Gastrocnemius medialis (tissue), 4 donors: ENCODE results near the gene DUSP16. TPM values are rescaled to one million over a fixed set of nuclear protein-coding genes. Genes with fewer than 3 reads are reported as not detected.

ENCODE experiments used
- ATAC-seq, 2 donors: fragments of 150-250 bp; one replicate each; pipeline ENCODE4 v1.9.1; 2016
- DNase-seq, 2 donors: peaks; one replicate each; pipeline ENCODE4 v3.0.0-alpha.2; 2019
- H3K27ac ChIP-seq, 4 donors: fragments of 200-600 bp; sonication (generic); 1 replicate in 1 of 4; 2 replicates in 3 of 4; pipeline ENCODE4 v1.5.1; 2016 to 2018; ENCODE audit warnings: mild to moderate bottlenecking in 2 of 4, moderate library complexity in 1 of 4
- H3K27me3 ChIP-seq, 3 donors: fragments of 200-600 bp; sonication (generic) in 2 of 3; 1 replicate in 1 of 3; 2 replicates in 2 of 3; pipeline versions ENCODE4 v1.5.1 to v1.6.0; 2016 to 2019; ENCODE audit warnings: mild to moderate bottlenecking in 1 of 3, moderate library complexity in 1 of 3
- H3K36me3 ChIP-seq, 2 donors: fragments of 200-600 bp; sonication (generic) in 1 of 2; one replicate each; pipeline ENCODE4 v1.5.1; 2017 to 2018
- H3K4me1 ChIP-seq, 2 donors: fragments of 200-600 bp; sonication (generic) in 1 of 2; one replicate each; pipeline ENCODE4 v1.5.1; 2016 to 2017; ENCODE audit warnings: mild to moderate bottlenecking in 2 of 2
- H3K4me3 ChIP-seq, 4 donors: fragments of 200-600 bp; sonication (generic) in 3 of 4; 1 replicate in 1 of 4; 2 replicates in 3 of 4; pipeline ENCODE4 v1.5.1; 2016 to 2019; ENCODE audit warnings: mild to moderate bottlenecking in 2 of 4
- H3K9me3 ChIP-seq, 3 donors: fragments of 200-600 bp; sonication (generic) in 2 of 3; 1 replicate in 1 of 3; 2 replicates in 2 of 3; pipeline ENCODE4 v1.5.1; 2016 to 2019
- POLR2A ChIP-seq, 2 donors: fragments of 450-650 bp; IDR thresholded peaks; one replicate each; pipeline ENCODE4 v1.6.1; 2017; ENCODE audit warnings: antibody characterized with exemption in 2 of 2, mild to moderate bottlenecking in 2 of 2, moderate library complexity in 2 of 2
- in situ Hi-C, 4 donors: fragments of 200-750 bp; cut with MboI; loops; one replicate each; pipeline versions ENCODE4 v1.15.0 to v1.8.0; 2017; ENCODE audit warnings: low sequenced_read_pairs in 4 of 4
- intact Hi-C: fragments of 100-400 bp; cut with DNase I; formaldehyde crosslinking; loops from one replicate; pipeline ENCODE4 v1.15.1; 2023; ENCODE audit warnings: low total_unique reads
- total RNA-seq, 4 donors: library from RNA; depleted of rRNA; stranded (reverse); fragments of >200 nt; gene quantifications; one replicate each; pipeline versions ENCODE4 v1.1.0 to v1.2.3, GENCODE V29; 2016
- TF ChIP-seq, protein P1 (sequence below), 5 experiments: fragments of 450-650 bp in 3 of 5; fragments of 200-600 bp in 2 of 5; sonication (generic) in 2 of 5; IDR thresholded peaks in 4 of 5; conservative IDR thresholded peaks in 1 of 5; 1 replicate in 4 of 5; 2 replicates in 1 of 5; pipeline ENCODE4 v1.5.1; 2016 to 2019; ENCODE audit warnings: antibody characterized with exemption in 5 of 5, mild to moderate bottlenecking in 3 of 5, moderate library complexity in 3 of 5

The DUSP16 gene
- total RNA-seq, 4 donors from 2014 or later = 10.9 to 15.7 (median 13.3) TPM

DNA sequence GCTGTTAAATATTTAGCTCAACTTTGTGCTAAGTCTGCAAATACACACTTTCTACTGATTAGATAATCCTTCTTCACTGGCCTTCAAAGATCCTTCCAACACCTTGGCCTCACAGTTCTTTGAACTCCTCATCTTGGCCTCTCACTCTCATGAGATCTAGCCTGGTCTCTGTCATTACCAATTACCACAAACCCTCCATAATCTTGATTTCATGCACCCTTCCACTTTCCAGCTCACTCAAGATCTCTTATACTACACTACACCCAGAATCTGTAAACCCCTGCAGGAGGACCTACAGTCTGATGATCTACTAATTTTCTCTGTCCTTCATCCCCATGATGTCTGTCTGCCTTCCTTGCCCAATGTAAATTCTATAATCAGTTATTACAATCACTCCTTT is 71.1 kb downstream of the DUSP16 start:
- intact Hi-C loops = no loop called here
- Histone ChIP-seq H3K27me3 (no peaks in the 10 kb centered on the region), H3K4me3 (no peak overlapping the region), H3K4me1 (peaks cover 20 to 22% of the 10 kb centered on the region in 2 donors), H3K27ac (no peak overlapping the region), H3K36me3 (no peaks in the 10 kb centered on the region), H3K9me3 (no peaks in the 10 kb centered on the region)
- DNase-seq (no peak), ATAC-seq (no peak)
- in situ Hi-C loops = no loop called here
- TF ChIP-seq, protein P1, sequence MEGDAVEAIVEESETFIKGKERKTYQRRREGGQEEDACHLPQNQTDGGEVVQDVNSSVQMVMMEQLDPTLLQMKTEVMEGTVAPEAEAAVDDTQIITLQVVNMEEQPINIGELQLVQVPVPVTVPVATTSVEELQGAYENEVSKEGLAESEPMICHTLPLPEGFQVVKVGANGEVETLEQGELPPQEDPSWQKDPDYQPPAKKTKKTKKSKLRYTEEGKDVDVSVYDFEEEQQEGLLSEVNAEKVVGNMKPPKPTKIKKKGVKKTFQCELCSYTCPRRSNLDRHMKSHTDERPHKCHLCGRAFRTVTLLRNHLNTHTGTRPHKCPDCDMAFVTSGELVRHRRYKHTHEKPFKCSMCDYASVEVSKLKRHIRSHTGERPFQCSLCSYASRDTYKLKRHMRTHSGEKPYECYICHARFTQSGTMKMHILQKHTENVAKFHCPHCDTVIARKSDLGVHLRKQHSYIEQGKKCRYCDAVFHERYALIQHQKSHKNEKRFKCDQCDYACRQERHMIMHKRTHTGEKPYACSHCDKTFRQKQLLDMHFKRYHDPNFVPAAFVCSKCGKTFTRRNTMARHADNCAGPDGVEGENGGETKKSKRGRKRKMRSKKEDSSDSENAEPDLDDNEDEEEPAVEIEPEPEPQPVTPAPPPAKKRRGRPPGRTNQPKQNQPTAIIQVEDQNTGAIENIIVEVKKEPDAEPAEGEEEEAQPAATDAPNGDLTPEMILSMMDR (IDR thresholded peaks at IDR 0.05 in 4 of 5, conservative IDR thresholded peaks at IDR 0.05 in 1 of 5) = no peak
- TF ChIP-seq POLR2A (IDR thresholded peaks at IDR 0.05) = no peak

DNA sequence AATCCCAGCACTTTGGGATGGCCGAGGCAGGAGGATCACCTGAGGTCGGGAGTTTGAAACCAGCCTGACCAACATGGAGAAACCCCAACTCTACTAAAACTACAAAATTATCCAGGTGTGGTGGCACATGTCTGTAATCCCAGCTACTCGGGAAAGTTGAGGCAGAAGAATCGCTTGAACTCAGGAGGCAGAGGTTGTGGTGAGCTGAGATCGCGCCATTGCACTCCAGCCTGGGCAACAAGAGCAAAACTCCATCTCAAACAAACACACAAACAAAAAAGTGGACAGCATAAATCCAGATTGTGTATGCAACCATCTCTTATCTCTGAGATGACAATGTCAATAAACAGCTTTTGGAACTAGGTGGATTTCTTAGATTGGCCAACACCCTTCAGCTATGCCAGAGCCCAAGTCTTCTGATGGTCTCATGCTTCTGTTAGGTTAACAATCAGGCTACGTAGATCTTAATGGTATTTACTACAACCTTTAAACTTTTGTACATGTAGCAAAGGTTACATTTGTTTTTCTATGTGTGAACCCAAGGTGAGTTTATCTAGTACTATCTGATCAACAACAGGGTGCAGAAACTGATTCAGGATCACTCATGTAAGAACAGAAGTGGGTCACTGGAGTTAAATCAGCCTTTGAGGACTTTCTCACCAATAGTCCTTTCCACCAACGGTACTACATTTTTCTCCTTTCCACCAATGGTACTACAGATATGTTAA is 73.7 kb downstream of the DUSP16 start:
- ATAC-seq (no peak), DNase-seq (no peak)
- Histone ChIP-seq H3K4me3 (no peak overlapping the region), H3K9me3 (no peaks in the 10 kb centered on the region), H3K36me3 (peaks cover 0 to 6% of the 10 kb centered on the region in 2 donors), H3K27ac (no peak overlapping the region), H3K4me1 (peaks cover 8 to 11% of the 10 kb centered on the region in 2 donors), H3K27me3 (no peaks in the 10 kb centered on the region)
- TF ChIP-seq, protein P1 (IDR thresholded peaks at IDR 0.05 in 4 of 5, conservative IDR thresholded peaks at IDR 0.05 in 1 of 5) = no peak
- no peak for TF ChIP-seq POLR2A (IDR thresholded peaks at IDR 0.05)
- intact Hi-C loops (no loop called here), in situ Hi-C loops (no loop called here)

DNA sequence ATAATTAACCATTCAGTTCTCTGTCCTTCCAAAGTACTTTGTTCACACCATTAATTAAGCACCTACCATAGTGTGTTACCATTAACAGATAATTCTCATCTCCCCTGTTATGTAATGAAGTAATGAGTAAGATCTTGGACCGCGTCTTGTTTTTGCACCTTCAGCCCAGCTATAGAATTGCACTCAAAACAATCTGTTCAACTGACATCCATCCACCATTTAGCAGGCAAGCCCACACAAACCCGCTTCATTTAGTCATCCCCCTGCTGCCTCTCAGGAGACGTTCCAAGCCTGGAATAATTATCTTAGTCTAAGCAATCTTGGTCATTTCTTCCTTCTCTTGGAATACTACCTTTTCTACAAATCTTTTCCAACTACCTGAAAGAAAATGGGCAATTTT is 74.4 kb downstream of the DUSP16 start:
- in situ Hi-C loops = no loop called here
- Histone ChIP-seq H3K9me3 (no peaks in the 10 kb centered on the region), H3K27ac (no peak overlapping the region), H3K4me3 (no peak overlapping the region), H3K27me3 (no peaks in the 10 kb centered on the region), H3K36me3 (peaks cover 0 to 10% of the 10 kb centered on the region in 2 donors), H3K4me1 (peaks cover 4 to 8% of the 10 kb centered on the region in 2 donors)
- DNase-seq (no peak), ATAC-seq (no peak)
- intact Hi-C loops = no loop called here
- TF ChIP-seq, protein P1 (IDR thresholded peaks at IDR 0.05 in 4 of 5, conservative IDR thresholded peaks at IDR 0.05 in 1 of 5) = no peak
- no peak for TF ChIP-seq POLR2A (IDR thresholded peaks at IDR 0.05)

DNA sequence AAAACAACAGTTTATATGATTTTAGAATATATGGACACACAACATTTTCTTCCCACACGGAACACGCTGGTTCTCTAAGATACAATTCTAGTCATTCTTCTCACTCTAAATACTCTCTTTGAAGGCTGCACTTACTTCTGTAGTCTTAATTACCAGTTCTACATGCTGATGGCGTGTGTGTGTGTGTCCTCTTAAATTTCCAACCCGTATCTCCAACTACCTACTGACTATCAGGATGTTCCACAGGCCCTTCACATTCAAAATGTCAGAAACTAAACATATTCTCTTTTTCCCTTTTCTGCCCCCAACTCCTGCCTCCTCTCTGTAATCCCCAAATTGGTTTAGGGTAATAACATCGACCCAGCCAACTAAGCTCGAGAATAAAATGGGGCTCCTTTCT is 75.2 kb downstream of the DUSP16 start:
- no peak overlapping the region for H3K4me3 ChIP-seq
- DNase-seq (no peak), ATAC-seq (no peak)
- H3K36me3 ChIP-seq = peaks cover 0 to 16% of the 10 kb centered on the region in 2 donors
- H3K27ac ChIP-seq = peak overlapping the region in 1 of 4 donors; percentile 50
- H3K27me3 ChIP-seq = no peaks in the 10 kb centered on the region
- no peaks in the 10 kb centered on the region for H3K9me3 ChIP-seq
- no peak for TF ChIP-seq POLR2A (IDR thresholded peaks at IDR 0.05)
- TF ChIP-seq, protein P1 (IDR thresholded peaks at IDR 0.05 in 4 of 5, conservative IDR thresholded peaks at IDR 0.05 in 1 of 5) = no peak
- intact Hi-C loops = no loop called here
- no peaks in the 10 kb centered on the region for H3K4me1 ChIP-seq
- in situ Hi-C loops = no loop called here
